K562 (cell line): Measurements from ENCODE around the gene BNIPL. TPM values are rescaled to one million over a fixed set of nuclear protein-coding genes. Genes with fewer than 3 reads are reported as not detected.

Experiments
- CBX8 ChIP-seq: fragments of 200-600 bp; sonication (generic); IDR thresholded peaks from 2 replicates; pipeline ENCODE4 v1.6.1; 2012; ENCODE audit warnings: borderline replicate concordance, mixed run types, low read depth, mild to moderate bottlenecking, moderate library complexity, mixed read lengths, low read length, control low read depth, inconsistent platforms; ENCODE audit not compliant: poor library complexity, severe bottlenecking; ENCODE audit errors: extremely low read depth
- GATAD2B ChIP-seq: fragments of 450-650 bp; IDR thresholded peaks from 2 replicates; pipeline ENCODE4 v1.6.1; 2017; ENCODE audit warnings: mild to moderate bottlenecking, borderline replicate concordance
- HNRNPL ChIP-seq: fragments of 200-400 bp; formaldehyde crosslinking; IDR thresholded peaks from 2 replicates; pipeline ENCODE4 v1.6.1; 2017; ENCODE audit warnings: low read depth, mild to moderate bottlenecking, low read length
- JUNB ChIP-seq: fragments of 450-650 bp; formaldehyde crosslinking; conservative IDR thresholded peaks from 2 replicates; pipeline ENCODE4 v1.4.0; 2020; ENCODE audit warnings: mild to moderate bottlenecking
- LEF1 ChIP-seq: fragments of 450-650 bp; IDR thresholded peaks from 2 replicates; pipeline ENCODE4 v1.6.1; 2016; ENCODE audit warnings: mild to moderate bottlenecking
- MBD2 ChIP-seq: sonication (generic); IDR thresholded peaks from 2 replicates; pipeline ENCODE4 v1.6.1; 2016; ENCODE audit warnings: low read depth, borderline replicate concordance
- NFATC3 ChIP-seq: fragments of 450-650 bp; IDR thresholded peaks from 2 replicates; pipeline ENCODE4 v1.6.1; 2017; ENCODE audit warnings: mild to moderate bottlenecking
- PTTG1 ChIP-seq: fragments of 450-650 bp; IDR thresholded peaks from 2 replicates; pipeline ENCODE4 v1.6.1; 2016; ENCODE audit warnings: low read depth, mild to moderate bottlenecking, missing genetic modification characterization, missing compliant biosample characterization
- TAL1 ChIP-seq: fragments of 450-650 bp; IDR thresholded peaks from 2 replicates; pipeline ENCODE4 v1.6.1; 2016; ENCODE audit warnings: mild to moderate bottlenecking
- TGIF2 ChIP-seq: sonication (generic); formaldehyde crosslinking; IDR thresholded peaks from 2 replicates; pipeline ENCODE4 v1.8.1; 2022; ENCODE audit warnings: mild to moderate bottlenecking, missing genetic modification reagents, moderate library complexity
- ZBTB1 ChIP-seq: sonication (generic); formaldehyde crosslinking; IDR thresholded peaks from 2 replicates; pipeline ENCODE4 v1.8.1; 2023; ENCODE audit warnings: missing genetic modification reagents, low read depth, mild to moderate bottlenecking, borderline replicate concordance
- ZNF408 ChIP-seq: fragments of 250-450 bp; sonication (Bioruptor Pico); IDR thresholded peaks from 2 replicates; pipeline ENCODE4 v1.4.0; 2020; ENCODE audit warnings: low read depth, mild to moderate bottlenecking, moderate library complexity
- polyA plus RNA-seq, 8 experiments: library from polyadenylated mRNA; depleted of rRNA in 4 of 8; stranded (reverse) in 5 of 8; unstranded in 3 of 8; fragments of >200 nt; fragmentation: Nextera tagmentation in 2 of 8; fragmentation: Illumina TruSeq in 1 of 8; extraction: Ambion mirVana in 2 of 8; extraction: Trizol in 1 of 8; gene quantifications; 2 replicates each; pipeline versions ENCODE4 v1.2.1 to v1.2.3, GENCODE V29; 2011 to 2014; ENCODE audit warnings: inconsistent platforms in 1 of 8, missing spikeins in 1 of 8
- total RNA-seq, 7 experiments: library from RNA; depleted of rRNA in 6 of 7; stranded (reverse); fragments of >200 nt in 6 of 7; fragmentation: Illumina TruSeq in 2 of 7; extraction: Trizol in 2 of 7; gene quantifications; 2 replicates each; pipeline versions ENCODE4 v1.2.1 to v1.2.3, GENCODE V29; 2011 to 2021; ENCODE audit warnings: low replicate concordance in 1 of 7
- TF ChIP-seq, protein P1 (sequence below), 2 experiments: fragments of 450-650 bp; IDR thresholded peaks; 2 replicates each; pipeline ENCODE4 v1.6.1; 2016; ENCODE audit warnings: mild to moderate bottlenecking in 2 of 2, borderline replicate concordance in 1 of 2, low read depth in 1 of 2, moderate library complexity in 1 of 2
- TF ChIP-seq, protein P2 (sequence below): fragments of 450-650 bp; formaldehyde crosslinking; IDR thresholded peaks from 2 replicates; pipeline ENCODE4 v1.4.0; 2020; ENCODE audit warnings: mild to moderate bottlenecking, mixed read lengths
- TF ChIP-seq, protein P3 (sequence below): fragments of 250-450 bp; sonication (Bioruptor Pico); IDR thresholded peaks from 2 replicates; pipeline ENCODE4 v1.8.0; 2021; ENCODE audit warnings: mild to moderate bottlenecking, moderate library complexity

Gene BNIPL
- total and polyA plus RNA-seq, 9 of the 15 experiments (the other 6 are each of a cell fraction or from before 2014, with no cell fraction given), result 0.08 to 1.4 (median 0.68) TPM

DNA sequence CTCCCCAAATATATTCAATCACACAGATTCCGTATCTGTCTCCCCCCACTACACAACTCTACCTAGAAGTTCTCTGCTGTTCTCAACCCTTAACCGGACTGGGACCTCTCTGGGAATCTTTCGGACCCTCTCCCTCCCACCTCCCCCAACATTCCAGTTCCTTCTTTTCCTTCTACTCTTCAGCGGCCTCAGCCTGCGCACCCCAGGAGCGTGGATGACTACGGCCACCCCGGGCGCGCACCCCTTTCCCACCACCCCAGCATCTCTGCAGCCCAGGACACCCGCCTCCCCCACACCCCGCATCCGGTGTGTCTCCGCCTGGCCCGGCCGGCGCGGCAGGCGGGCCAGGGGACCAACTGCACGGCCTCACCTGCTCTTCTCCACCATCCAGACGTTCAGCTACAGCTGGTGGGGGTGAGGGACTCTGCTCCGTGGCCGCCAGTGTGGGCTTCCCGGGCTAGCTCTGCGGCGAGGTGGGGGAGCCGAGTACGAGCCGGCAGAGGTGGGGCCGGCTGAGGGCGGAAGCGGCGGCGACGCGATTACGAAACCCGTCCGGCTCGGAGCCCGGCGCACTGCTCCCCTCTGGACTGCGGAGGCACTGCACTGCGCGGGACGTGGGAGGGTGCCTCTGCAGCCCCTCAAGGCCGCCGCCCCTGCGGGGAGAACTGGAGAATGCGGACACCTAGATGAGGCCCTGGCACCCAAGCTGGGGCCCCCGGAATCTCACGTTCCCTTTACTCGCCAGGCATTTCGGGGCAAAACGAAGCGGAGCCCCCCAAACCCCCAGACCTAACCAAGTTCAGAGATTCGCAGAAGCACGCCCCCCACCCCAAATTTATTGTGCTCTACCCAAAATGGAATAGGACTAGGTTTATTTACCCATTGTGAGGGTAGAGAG is 23.0 kb downstream of the BNIPL start, which contains the start of gene CDC42SE1 (continued):
- TF ChIP-seq TGIF2 (CRISPR knock-in tag) (0 out of 2 replicates have a peak, but pooled peaks have one; percentile 15), LEF1 (peak; percentile 42; the same call in 1 of the 2 replicates), PTTG1 (no peak), CBX8 (no peak), JUNB (CRISPR knock-in tag) (0 out of 2 replicates have a peak, but pooled peaks have one; percentile 31), ZNF408 (CRISPR knock-in tag) (no peak), ZBTB1 (CRISPR knock-in tag) (peak; percentile 77; the same call in 1 of the 2 replicates), TAL1 (peak; percentile 2; the same call in 1 of the 2 replicates), HNRNPL (peak; percentile 42; the same call in 1 of the 2 replicates), NFATC3 (no peak), GATAD2B (no peak), MBD2 (peak; percentile 65; the same call in 1 of the 2 replicates)
- TF ChIP-seq, protein P1, sequence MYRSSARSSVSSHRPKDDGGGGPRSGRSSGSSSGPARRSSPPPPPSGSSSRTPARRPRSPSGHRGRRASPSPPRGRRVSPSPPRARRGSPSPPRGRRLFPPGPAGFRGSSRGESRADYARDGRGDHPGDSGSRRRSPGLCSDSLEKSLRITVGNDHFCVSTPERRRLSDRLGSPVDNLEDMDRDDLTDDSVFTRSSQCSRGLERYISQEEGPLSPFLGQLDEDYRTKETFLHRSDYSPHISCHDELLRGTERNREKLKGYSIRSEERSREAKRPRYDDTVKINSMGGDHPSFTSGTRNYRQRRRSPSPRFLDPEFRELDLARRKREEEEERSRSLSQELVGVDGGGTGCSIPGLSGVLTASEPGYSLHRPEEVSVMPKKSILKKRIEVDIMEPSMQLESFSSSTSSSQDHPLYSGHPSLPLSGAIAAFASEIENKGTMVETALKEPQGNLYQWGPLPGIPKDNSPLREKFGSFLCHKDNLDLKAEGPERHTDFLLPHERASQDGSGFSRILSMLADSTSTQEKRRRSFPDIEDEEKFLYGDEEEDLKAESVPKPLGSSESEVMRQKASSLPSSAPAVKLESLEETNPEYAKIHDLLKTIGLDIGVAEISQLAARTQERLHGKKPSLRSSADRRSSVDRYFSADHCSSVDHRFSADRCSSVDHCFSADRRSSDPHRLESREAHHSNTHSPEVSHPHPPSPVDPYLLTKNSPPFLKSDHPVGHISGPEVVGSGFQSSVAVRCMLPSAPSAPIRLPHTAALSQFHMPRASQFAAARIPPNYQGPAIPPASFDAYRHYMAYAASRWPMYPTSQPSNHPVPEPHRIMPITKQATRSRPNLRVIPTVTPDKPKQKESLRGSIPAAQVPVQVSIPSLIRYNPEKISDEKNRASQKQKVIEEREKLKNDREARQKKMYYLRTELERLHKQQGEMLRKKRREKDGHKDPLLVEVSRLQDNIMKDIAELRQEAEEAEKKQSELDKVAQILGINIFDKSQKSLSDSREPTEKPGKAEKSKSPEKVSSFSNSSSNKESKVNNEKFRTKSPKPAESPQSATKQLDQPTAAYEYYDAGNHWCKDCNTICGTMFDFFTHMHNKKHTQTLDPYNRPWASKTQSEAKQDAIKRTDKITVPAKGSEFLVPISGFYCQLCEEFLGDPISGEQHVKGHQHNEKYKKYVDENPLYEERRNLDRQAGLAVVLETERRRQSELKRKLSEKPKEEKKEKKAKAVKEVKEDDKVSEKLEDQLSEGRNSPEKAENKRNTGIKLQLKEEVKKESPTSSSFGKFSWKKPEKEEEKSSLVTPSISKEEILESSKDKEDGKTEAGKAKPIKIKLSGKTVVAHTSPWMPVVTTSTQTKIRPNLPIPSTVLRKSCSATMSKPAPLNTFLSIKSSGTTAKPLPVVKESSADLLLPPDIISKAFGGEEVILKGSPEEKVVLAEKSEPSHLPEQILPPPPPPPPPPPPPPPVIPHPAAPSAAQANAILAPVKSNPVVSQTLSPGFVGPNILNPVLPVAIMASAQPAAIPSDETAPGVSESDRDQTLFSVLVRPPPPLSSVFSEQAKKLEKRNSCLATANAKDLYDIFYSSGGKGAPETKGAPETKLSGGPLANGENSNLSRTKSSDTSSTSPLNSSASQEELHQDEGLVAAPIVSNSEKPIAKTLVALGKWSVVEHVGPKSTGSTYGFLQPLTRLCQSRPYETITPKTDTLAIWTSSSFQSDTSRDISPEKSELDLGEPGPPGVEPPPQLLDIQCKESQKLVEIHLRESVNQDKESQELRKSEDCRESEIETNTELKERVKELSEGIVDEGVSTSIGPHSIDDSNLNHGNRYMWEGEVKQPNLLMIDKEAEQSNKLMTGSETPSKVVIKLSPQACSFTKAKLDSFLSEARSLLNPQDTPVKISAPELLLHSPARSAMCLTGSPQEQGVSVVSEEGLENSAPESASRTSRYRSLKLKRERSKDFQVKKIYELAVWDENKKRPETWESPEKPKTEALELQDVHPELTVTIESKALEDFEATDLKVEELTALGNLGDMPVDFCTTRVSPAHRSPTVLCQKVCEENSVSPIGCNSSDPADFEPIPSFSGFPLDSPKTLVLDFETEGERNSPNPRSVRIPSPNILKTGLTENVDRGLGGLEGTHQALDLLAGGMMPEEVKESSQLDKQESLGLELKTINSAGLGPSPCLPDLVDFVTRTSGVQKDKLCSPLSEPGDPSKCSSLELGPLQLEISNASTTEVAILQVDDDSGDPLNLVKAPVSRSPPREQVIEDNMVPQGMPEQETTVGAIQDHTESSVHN (IDR thresholded peaks at IDR 0.05; ENCODE audit: borderline replicate concordance in 1 of 2, low read depth in 1 of 2), result no peak
- TF ChIP-seq, protein P2, sequence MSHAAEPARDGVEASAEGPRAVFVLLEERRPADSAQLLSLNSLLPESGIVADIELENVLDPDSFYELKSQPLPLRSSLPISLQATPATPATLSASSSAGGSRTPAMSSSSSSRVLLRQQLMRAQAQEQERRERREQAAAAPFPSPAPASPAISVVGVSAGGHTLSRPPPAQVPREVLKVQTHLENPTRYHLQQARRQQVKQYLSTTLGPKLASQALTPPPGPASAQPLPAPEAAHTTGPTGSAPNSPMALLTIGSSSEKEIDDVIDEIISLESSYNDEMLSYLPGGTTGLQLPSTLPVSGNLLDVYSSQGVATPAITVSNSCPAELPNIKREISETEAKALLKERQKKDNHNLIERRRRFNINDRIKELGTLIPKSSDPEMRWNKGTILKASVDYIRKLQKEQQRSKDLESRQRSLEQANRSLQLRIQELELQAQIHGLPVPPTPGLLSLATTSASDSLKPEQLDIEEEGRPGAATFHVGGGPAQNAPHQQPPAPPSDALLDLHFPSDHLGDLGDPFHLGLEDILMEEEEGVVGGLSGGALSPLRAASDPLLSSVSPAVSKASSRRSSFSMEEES (CRISPR knock-in tag), result no peak
- TF ChIP-seq, protein P3, sequence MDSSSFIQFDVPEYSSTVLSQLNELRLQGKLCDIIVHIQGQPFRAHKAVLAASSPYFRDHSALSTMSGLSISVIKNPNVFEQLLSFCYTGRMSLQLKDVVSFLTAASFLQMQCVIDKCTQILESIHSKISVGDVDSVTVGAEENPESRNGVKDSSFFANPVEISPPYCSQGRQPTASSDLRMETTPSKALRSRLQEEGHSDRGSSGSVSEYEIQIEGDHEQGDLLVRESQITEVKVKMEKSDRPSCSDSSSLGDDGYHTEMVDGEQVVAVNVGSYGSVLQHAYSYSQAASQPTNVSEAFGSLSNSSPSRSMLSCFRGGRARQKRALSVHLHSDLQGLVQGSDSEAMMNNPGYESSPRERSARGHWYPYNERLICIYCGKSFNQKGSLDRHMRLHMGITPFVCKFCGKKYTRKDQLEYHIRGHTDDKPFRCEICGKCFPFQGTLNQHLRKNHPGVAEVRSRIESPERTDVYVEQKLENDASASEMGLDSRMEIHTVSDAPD (CRISPR knock-in tag), result no peak
